NCI-H1694 treated with DMSO at 0.1 percent for 48 hours (cell line): Measurements from ENCODE around the gene CNTN2.
A peak's percentile ranks its signal among the peaks of the same experiment; 100 is the strongest.

Experiments used
- DNase-seq: peaks from one replicate; lab custom pipeline; 2025; lab: John Stamatoyannopoulos, UW

CNTN2 gene

GRCh38 chr1:205042911-205043806, at the start of gene CNTN2:
Gene CNTN2, plus strand, starts transcription at chr1:205043212. Its CDS starts 9,974 bp downstream, at chr1:205053186.
- peak; percentile 86 for DNase-seq

- no peak for DNase-seq
Observed at GRCh38 chr1:204994086-204994862, 48.7 kb upstream of the CNTN2 start.

GRCh38 chr1:204996981-204997380, 46.0 kb upstream of the CNTN2 start:
- no peak for DNase-seq

GRCh38 chr1:204997591-204998355, 45.2 kb upstream of the CNTN2 start:
- no peak for DNase-seq

- DNase-seq = no peak
Observed at GRCh38 chr1:205001162-205001561, 41.9 kb upstream of the CNTN2 start.

GRCh38 chr1:205002705-205003104, 40.3 kb upstream of the CNTN2 start:
- no peak for DNase-seq

GRCh38 chr1:205003358-205004131, 39.5 kb upstream of the CNTN2 start:
- no peak for DNase-seq

- DNase-seq = no peak
Observed at GRCh38 chr1:205004351-205004750, 38.7 kb upstream of the CNTN2 start.

- no peak for DNase-seq
Observed at GRCh38 chr1:205008896-205009295, 34.1 kb upstream of the CNTN2 start.

- no peak for DNase-seq
Observed at GRCh38 chr1:205009670-205010069, 33.3 kb upstream of the CNTN2 start.

- DNase-seq = peak; percentile 30
Observed at GRCh38 chr1:205012391-205013140, 30.4 kb upstream of the CNTN2 start.

GRCh38 chr1:205013683-205014367, 29.2 kb upstream of the CNTN2 start:
- peak; percentile 85 for DNase-seq

- DNase-seq = peak; percentile 27
Observed at GRCh38 chr1:205014783-205015182, 28.2 kb upstream of the CNTN2 start.

- DNase-seq = peak; percentile 27
Observed at GRCh38 chr1:205015241-205015640, 27.8 kb upstream of the CNTN2 start.

- DNase-seq = no peak
Observed at GRCh38 chr1:205016075-205016474, 26.9 kb upstream of the CNTN2 start.

GRCh38 chr1:205016584-205016983, 26.4 kb upstream of the CNTN2 start:
- DNase-seq = no peak

- no peak for DNase-seq
Observed at GRCh38 chr1:205017001-205017400, 26.0 kb upstream of the CNTN2 start.

GRCh38 chr1:205017766-205018165, 25.2 kb upstream of the CNTN2 start:
- DNase-seq = no peak

GRCh38 chr1:205018381-205018780, 24.6 kb upstream of the CNTN2 start:
- DNase-seq = no peak

GRCh38 chr1:205020466-205020865, 22.5 kb upstream of the CNTN2 start:
- no peak for DNase-seq
